ENCODE results near the gene CCL22. TPM values are rescaled to one million over a fixed set of nuclear protein-coding genes. Genes with fewer than 3 reads are reported as not detected.

Gene CCL22
- total RNA-seq, 1 donor from 2014 or later: not detected

DNA sequence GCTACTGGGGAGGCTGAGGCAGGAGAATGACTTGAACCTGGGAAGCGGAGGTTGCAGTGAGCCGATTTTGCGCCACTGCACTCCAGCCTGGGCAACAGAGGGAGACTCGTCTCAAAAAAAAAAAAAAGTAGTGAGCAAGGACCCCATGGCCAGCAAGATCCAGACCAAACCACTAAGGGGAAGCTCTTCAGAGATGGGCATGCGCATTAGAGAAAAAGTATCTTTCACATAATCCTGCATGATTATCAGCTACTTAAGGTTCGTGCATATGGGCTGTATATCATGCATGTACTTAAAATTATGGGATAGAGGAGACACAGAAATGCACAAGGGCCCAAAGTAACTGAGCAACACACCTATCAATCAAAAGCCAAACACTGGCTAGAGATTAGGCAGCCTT lies 10.7 kb upstream of the CCL22 start:
- TF ChIP-seq, protein P1, sequence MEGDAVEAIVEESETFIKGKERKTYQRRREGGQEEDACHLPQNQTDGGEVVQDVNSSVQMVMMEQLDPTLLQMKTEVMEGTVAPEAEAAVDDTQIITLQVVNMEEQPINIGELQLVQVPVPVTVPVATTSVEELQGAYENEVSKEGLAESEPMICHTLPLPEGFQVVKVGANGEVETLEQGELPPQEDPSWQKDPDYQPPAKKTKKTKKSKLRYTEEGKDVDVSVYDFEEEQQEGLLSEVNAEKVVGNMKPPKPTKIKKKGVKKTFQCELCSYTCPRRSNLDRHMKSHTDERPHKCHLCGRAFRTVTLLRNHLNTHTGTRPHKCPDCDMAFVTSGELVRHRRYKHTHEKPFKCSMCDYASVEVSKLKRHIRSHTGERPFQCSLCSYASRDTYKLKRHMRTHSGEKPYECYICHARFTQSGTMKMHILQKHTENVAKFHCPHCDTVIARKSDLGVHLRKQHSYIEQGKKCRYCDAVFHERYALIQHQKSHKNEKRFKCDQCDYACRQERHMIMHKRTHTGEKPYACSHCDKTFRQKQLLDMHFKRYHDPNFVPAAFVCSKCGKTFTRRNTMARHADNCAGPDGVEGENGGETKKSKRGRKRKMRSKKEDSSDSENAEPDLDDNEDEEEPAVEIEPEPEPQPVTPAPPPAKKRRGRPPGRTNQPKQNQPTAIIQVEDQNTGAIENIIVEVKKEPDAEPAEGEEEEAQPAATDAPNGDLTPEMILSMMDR (conservative IDR thresholded peaks at IDR 0.05; ENCODE audit: low read depth, low read length): no peak
- no peak for DNase-seq (ENCODE audit: low read depth)
- no peak overlapping the region for H3K4me3 ChIP-seq (ENCODE audit: low read depth, low read length)

DNA sequence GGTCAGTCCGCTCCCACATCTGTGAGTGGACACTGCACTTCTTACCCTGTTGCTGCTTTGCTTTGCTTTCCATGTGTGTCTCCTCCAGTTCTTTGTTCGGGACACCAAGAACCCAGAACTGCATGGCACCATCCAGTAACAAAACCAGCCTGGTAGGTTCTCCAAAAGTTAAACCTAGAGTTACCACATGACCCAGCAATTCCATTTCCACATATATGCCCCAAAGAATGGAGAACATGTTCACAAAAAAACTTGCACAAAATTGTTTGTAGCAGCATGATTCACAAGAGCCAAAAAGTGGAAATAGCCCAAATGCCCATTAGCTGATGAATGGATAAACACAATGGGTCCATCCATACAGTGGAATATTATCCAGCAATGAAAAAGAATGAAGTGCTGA lies 10.3 kb upstream of the CCL22 start:
- TF ChIP-seq, protein P1 (conservative IDR thresholded peaks at IDR 0.05; ENCODE audit: low read depth, low read length): no peak
- no peak for DNase-seq (ENCODE audit: low read depth)
- H3K4me3 ChIP-seq (ENCODE audit: low read depth, low read length): no peak overlapping the region

DNA sequence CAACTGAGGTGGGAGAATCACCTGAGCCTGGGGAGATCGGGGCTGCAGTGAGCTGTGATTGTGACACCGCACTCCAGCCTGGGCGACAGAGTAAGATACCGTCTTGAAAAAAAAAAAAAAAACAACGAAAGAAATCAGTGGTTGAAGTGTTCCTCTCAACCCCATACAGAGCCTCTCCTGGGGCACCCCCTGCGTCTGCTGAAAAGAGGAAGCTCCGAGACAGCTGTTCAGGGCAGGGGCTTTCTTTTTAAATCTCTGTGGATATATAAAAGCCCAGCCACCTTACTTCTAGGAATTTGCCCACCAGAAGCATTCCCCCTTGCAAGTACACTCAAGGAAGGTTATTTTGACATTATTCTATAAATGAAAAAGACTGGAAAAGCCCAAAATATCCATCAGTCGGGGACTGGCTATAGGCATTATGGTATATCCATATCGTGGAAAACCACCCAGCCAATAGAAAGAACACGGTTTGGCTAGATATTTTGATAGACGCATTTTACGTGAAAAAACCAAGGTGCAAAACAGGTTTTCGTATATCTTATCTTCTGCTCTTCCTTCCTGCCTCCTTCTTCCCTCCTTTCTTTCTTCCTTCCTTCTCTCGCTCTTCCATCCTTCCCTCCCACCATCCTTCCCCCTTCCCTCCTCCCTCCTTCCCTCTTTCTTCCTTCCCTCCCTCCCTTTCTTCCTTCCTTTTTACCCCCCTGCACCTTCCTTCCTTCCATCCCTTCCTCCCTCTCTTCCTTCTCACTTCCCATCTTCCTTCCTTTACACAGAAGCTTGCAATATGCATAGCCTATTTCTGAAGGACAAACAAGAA lies 9.2 kb upstream of the CCL22 start:
- TF ChIP-seq, protein P1 (conservative IDR thresholded peaks at IDR 0.05; ENCODE audit: low read depth, low read length): no peak
- H3K4me3 ChIP-seq (ENCODE audit: low read depth, low read length): no peak overlapping the region
- DNase-seq (ENCODE audit: low read depth): no peak

DNA sequence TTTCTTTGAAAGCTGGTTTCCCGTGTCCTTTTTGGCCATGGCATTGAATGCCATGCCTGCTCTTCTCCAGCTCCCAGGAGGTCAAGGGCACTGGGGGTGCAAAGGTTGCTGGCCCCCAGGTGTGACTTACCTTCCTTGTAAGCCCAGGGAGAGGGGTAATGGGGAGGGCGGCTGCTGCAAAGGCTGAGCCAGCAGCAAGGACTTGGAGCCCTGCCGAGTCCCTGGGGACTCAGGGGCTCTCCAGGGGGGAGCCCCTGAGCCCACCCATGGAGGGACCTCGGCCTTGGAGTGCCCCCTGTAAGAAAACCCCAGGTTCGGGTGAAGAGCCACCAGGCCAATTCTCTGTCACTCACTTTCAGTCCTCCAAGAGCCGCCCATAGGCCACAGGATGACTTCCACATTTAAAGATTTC lies 5.9 kb upstream of the CCL22 start:
- DNase-seq (ENCODE audit: low read depth): no peak
- TF ChIP-seq, protein P1 (conservative IDR thresholded peaks at IDR 0.05; ENCODE audit: low read depth, low read length): no peak
- no peak overlapping the region for H3K4me3 ChIP-seq (ENCODE audit: low read depth, low read length)

DNA sequence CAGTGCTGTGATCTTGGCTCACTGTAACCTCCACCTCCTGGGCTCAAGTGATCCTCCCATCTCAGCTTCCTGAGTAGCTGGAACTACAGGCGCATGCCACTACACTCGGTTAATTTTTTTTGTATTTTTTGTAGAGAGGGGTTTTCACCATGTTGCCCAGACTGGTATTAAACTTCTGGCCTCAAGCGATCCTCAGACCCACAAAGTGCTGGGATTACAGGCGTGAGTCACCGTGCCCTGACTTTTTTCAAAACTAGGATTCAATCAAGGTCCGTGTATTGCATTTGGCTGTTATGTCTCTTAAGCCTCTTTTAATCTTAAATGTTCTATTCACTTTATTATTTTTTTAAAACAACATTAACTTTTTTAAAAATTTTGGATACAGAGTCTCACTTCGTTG lies 4.3 kb upstream of the CCL22 start:
- TF ChIP-seq, protein P1 (conservative IDR thresholded peaks at IDR 0.05; ENCODE audit: low read depth, low read length): no peak
- no peak overlapping the region for H3K4me3 ChIP-seq (ENCODE audit: low read depth, low read length)
- no peak for DNase-seq (ENCODE audit: low read depth)

DNA sequence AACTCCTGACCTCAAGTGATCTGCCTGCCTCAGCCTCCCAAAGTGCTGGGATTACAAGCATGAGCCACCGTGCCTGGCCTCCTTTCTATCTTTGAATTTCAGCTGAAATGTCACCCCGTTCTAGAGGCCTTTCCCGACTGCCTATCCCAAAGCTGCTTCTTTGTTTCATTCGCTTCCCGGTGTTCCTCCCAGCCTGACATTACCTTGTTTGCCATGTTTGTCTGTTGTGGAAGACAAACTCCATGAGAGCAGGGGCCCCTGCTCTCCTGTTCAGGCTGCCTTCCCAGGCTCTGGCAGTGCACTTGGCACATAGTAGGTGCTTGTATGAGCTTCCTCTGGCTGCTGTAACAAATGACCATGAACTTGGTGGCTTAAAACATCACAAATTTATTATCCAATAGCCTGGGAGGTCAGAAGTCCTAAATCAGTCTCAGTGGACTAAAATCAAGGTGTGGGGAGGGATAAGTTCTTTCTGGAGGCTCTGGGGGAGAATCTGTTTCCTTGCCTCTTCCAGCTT lies 2.6 kb upstream of the CCL22 start:
- TF ChIP-seq, protein P1 (conservative IDR thresholded peaks at IDR 0.05; ENCODE audit: low read depth, low read length): no peak
- H3K4me3 ChIP-seq (ENCODE audit: low read depth, low read length): no peak overlapping the region
- DNase-seq (ENCODE audit: low read depth): no peak

DNA sequence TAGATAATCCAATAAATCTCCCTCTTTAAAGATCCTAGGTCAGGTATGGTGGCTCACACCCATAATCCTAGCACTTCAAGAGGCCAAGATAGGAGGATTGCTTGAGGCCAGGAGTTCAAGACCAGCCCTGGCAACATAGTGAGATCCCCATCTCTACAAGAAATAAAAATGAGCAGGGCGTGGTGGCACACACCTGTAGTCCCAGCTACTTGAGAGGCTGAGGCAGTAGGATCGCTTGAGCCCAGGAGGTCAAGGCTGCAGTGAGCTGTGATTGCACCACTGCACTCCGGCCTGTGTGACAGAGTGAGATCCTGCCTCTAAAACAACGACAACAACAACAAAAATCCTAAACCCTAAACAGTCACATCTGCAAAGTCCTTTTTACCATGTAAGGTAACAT lies 2.0 kb upstream of the CCL22 start:
- TF ChIP-seq, protein P1 (conservative IDR thresholded peaks at IDR 0.05; ENCODE audit: low read depth, low read length): no peak
- DNase-seq (ENCODE audit: low read depth): no peak
- no peak overlapping the region for H3K4me3 ChIP-seq (ENCODE audit: low read depth, low read length)

All from epithelial cell of proximal tubule (primary cell).